Stimulated activated CD8-positive, alpha-beta memory T cell treated with anti-CD3 and anti-CD28 coated beads, Interleukin-7, amount 100 ng/mL, for 4 hours (primary cell): ENCODE data around the gene TMCC3.
"Not testable (repeated sequence)": the region's sequence is repeated elsewhere in the genome, so short reads cannot be mapped to it uniquely, and the experiment has no call there.

ENCODE experiments used
- DNase-seq, 2 donors: peaks; one replicate each; pipeline ENCODE4 v3.0.0-alpha.2; 2020; ENCODE audit warnings: low read depth in 2 of 2

The TMCC3 gene

DNA sequence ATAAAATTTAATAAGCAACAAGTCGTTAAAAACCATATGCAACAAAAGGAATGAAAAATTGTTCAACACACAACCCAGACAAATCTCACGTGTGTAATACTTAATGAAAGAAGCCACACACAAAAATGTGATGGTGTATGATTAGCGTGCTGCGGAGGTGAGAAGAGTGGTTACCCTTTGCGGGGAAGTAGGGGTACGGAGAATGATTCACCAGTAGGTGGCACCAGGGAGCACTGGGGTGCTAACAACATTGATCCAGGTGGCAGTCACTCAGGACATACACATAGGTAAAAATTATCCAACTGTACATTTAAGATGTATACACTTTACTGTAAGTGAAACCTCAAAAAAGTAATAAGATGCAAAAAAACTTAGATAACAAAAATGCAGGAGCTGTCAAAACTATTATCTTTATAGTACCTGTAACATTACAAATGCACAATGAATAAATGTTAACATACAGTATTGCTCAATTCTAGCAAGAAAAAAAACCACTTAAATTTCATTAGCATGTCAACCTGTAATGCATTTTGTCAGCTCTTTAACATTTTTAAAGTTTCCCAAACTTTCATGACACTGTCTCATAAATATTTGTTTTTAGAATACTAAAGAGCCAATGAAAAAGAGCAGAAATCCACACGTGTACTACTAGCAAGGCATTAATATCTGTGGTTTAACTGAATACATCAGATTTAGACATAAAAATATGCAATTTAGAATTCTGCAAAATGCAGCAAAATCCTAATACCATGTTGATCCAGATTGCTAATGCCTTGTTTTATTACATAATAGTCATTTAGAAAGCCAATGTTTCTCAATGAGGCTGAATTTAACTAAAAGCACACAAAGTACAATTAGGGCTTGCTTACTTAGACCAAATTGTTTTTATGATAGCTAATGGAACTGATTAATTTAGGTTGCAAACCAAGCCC, 46.7 kb downstream of the TMCC3 start:
- peak; percentile 17 to 27 for DNase-seq

DNA sequence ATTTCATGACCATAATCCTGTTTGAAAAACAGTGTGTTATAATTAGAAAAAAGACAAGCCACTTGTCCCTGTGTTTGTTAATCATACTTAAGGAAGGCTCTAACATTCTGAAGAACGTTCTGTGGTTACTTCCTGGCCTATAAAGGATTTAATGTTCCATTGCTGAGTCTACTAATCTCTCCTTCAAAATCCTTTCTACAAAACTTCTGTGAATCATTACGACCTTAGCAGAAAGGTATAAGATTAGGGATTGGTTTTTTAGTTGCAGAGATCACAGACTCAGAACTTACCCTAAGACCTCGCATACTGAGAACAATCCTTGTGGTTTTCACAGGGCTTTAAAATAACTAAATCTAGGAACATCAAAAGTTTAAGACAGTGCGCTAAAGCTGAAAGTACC, 48.3 kb downstream of the TMCC3 start:
- DNase-seq: no peak

DNA sequence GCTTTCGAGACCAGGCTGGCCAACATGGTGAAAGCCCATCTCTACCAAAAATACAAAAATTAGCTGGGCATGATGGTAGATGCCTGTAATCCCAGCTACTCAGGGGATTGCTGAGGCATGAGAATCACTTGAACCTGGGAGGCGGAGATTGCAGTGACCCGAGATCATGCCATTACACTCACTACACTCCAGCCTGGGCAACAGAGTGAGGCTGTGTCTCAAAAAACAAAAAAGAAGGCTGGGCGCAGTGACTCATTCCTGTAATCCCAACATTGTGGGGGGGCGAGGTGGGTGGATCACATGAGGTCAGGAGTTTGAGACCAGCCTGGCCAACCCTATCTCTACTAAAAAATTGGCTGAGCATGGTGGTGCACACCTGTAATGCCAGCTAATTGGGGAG, 49.0 kb downstream of the TMCC3 start:
- DNase-seq: not testable (repeated sequence)

DNA sequence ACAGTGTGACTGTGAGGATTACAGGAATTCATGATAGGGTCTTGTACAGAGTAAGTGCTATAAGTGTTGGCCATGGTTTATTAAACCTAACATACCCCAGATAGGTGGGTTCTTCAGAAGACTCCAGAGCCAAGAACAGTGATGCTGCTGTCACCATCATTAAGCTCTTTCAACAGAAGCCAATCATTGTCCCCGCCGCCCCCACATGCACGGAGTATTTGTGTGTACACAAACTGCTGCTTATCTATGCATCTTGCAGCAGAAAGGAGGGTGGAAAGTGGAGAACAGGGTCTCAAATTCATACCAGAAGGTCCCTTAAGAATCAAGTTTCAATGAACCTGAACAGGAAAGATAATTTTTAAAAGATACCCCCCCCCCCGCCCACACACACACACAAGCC, 51.2 kb downstream of the TMCC3 start:
- no peak for DNase-seq

DNA sequence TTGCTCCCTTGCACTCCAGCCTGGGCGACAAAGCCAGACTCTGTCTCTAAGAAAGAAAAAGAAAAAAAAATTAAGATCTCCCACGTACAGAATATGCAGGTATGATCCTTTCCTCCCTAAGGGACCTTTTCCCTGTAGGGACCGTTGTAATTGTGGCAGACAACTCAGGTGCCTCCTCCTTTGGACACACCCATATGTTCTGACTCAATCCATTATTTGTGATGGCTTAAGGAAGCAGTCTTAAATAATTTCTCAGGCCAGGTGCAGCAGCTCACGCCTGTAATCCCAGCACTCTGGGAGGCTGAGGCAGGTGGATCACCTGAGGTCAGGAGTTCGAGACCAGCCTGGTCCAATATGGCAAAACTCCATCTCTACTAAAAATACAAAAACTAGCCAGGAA, 53.1 kb downstream of the TMCC3 start:
- no peak for DNase-seq

DNA sequence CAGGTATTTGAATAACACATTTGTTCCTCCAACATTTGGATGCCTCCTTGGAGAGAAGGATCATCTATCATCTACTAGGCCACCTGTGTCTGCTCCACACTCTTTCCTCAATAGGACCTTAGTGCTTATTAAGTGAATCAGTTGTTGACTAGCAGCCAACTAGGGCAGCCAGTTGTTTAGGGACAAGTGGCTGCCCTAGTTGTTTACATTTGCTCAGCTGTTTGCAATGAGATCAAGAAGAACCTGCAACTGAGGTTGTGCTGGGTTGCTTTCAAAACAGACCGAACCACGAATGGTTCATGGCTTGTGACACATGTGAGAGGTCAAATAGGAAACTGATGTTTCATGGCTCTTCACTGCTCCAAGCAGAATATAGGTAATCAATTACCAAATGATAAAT, 53.8 kb downstream of the TMCC3 start:
- DNase-seq: no peak

DNA sequence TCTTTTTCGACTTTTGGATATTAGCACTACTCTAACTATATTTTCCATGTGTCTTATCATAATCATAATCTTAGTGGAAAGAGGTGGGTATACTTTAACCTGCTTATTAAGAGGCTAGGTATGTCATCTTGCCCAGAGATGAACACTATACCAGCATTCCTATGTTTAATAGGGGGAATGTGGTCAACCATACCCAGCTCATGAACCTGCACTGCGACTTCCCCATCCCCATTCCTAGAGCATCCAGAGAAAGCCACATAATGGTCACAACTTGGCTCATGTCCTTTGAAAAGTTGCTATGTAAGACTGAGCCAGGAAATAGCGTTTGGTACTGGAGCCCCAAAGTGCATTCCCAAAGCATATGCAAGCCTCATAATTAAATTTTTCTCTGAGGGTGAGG, 55.2 kb downstream of the TMCC3 start:
- DNase-seq: no peak

DNA sequence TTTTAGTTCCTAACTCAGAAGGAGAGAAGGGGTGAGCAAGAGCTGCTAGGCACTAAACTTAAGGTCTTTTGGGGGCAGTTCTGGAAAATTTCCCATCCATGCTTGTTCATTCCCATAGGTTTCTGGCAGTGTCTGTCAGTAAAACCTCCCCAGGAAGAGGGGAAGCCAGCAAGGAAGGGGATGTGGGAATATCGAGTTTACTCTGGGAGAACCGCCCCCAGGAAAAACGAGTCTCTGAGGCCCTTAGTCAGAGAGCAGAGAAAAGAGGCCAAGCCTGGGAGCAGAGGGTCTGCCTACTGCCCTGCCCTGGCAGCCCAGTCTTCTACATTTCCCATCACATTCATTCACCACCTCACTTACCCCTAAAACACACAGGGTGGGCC, 55.9 kb downstream of the TMCC3 start:
- DNase-seq: no peak

DNA sequence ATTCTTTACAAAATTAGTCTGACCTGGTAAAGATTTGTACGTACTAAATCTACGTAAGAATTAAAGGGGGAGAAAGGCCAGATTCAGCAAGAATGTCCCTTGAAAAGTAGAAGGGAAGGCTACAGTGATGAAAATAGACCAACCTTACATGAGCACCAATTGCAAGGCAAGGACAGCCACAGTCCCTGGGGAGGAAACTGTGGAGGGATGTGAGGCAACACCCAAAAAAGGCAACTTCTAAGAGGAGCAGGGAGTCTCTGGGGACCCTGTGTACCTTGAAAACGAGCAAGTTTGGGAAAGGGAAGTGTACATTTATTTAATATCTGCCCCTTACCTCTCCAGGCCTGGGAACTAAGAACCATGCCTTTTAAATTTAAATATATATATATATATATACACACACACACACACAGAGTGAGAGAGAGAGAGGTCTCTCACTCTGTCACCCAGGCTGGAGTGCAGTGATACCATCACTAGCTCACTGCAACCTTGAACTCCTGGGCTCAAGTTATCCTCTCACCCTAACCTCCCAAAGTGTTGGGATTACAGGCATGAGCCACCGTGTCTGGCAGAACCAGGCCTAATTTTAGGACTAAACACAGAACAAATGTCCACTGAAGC, 56.4 kb downstream of the TMCC3 start:
- no peak for DNase-seq

DNA sequence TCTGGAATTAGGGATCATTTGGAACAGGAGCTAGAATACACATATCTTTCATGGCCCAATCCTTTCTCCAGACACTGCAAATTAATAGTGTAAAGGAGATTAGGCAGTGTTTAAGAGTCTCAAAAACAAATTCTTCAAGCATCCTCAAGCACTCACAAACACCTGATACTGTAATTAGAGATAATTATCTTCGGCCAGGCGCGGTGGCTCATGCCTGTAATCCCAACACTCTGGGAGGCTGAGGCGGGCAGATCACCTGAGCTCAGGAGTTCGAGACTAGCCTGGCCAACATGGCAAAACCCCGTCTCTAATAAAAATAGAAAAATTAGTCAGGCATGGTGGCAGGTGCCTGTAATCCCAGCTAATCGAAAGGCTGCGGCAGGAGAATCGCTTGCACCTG, 57.6 kb downstream of the TMCC3 start:
- not testable (repeated sequence) for DNase-seq

DNA sequence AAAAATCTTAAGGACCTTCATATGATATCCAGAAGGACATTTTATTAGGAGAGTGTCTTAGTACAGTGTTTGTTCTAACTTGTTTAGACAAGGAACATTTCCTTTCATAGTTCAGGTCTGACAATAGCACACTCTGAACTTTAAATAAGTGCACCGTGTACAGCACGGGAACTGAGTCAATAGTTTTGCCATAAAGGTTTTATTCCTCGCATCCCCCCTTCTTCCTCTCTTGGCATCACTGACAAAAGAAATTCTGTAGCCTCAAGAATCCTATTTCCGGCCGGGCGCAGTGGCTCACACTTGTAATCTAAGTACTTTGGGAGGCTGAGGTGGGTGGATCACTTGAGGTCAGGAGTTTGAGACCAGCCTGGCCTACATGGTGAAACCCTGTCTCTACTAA, 58.3 kb downstream of the TMCC3 start:
- DNase-seq: no peak

DNA sequence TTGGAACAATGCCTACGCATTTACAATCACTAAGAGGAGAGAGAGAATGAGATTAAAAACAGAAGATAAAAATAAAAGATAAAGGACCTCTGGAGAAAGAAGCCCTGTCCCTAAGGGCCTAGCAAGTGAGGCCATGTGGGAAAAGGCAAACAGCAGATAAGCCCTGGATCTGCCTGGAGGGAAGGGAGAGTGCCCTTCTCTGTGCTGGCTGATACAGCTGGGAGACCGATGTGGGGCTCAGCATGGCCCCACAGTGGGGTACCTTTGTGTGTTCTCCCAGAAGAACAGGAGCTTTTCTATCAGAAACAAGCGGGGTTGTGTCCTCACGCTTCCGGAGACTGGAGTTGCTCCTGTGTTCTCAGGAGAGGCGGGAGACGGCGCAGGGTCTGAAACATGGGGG, 59.9 kb downstream of the TMCC3 start:
- DNase-seq: no peak

DNA sequence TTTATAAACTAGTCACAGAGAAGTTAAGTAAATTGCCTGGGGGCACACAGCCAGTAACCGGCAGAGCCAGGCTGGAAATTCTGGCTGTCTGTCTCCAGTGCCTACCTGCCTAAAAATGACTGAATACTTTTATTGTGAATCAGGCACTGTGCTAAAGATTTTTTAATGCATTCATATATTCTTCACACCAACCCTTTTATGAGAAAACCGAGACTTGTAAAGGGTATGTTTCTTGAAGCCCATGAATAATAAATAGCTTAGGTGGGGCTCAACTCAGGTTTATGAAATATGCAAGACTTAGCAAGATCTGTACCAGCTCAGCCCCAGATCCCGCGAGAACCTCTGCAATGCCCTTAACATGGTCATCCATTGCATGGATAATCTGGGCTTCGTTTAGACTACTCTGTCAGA, 60.8 kb downstream of the TMCC3 start:
- no peak for DNase-seq

DNA sequence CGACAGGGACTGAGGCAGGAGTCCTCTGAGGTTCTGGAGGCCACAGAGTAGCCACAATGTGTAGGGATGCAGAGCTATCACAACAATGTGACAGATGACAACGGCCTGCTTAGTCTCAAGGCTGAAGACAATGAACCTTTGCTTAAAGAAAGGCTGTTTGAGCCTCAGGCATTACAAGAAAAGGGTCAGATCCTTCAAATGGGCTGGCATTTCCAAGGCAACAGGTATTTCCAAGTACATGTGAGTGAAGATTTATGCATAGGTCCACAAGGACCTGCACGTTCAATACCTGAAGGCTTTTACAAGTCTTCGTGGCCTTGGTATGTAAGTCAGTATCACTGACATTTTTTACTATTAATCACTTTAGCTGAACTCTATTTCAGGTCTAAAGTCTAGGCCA, 62.0 kb downstream of the TMCC3 start:
- no peak for DNase-seq

DNA sequence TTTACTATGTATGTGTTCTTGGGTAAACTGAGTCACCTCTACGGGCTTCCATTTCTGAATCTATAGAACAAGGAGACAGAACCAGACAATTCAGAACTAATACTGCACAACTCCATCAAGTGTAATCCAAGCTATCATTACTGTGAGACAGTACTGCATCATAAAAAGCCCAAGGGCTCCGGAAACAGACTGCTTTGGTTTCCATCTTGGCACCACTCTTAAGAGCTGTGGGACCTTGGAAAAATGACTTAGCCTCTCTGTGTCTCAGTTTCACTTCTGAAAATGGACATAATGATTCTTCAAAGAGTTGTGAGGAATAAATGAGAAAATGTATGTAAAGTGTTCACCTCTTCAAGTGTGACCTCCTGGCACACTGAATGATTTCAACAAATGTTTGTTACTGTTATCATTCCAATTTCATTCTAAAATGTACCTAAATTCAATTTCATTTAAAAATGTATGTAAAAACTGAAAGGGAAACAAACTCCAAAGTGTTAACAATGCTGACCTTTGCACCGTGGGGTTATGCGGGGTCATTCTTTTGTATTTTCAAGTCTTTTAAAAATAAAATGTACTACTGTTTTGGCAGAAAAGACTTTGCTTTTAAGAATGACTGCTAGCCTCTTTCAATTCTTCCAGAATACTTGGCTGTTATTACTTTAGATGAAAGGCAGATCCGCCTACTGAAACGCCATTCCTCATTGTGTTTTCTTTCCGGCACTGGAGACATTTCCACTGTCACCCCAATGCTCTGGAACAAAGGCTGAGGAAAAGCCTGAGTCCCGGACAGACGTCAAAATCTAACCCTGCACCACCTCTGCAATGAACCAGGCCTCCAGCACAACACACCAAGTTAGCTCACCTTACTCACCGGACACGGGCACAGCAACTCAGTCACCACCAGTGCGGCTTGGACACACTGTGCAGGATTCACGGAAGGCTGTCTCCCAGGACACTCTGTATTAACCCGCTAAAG, 62.8 kb downstream of the TMCC3 start:
- DNase-seq: no peak

DNA sequence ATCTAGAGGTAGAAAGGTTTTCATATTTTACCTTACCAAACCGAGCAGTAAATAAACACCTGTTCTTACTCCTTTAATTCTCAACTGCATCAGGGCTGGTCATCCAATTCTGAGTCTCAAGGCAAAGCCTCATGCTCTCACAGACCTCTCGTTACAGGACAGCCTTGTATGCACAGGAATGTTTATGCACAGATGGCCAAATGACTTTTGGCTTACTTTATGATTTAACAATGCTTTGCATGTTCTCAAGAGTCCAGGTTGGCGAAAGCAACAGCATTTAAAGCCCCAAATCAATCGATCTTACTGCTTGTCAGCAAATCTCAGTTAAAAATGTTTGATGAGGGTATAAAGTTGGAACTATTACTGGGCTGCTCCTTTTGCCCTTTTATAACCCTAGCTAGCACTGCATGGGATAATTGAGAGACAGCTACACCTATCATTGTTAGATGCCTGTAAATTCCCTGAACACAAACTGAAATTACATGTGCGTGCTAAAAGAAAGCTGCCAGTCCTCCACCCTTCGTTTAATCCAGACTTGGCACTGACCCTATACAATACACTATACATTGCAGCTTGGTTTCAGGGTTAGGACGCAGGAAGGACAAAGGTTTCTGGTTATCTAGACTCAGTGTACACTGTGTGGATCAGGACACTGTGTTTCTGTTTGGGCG, 63.6 kb downstream of the TMCC3 start:
- DNase-seq: no peak

DNA sequence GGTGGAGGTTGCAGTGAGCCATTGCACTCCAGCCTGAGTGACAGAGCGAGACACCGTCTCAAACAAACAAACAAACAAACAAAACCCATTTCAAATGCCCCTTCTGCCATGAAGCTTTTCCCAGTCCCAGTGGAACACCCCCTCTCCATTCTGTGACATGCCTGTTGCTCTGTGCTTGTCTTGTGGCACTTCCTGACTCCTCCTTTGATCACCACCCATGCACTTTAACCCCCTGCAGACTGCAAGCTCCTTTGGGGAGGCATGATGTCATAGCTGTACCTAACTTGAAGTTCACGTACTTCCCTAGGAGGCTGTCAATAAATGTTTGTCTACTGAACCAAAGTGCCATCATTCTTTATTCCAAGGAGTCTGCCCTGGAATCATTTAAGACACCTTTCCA, 64.7 kb downstream of the TMCC3 start:
- DNase-seq: no peak

DNA sequence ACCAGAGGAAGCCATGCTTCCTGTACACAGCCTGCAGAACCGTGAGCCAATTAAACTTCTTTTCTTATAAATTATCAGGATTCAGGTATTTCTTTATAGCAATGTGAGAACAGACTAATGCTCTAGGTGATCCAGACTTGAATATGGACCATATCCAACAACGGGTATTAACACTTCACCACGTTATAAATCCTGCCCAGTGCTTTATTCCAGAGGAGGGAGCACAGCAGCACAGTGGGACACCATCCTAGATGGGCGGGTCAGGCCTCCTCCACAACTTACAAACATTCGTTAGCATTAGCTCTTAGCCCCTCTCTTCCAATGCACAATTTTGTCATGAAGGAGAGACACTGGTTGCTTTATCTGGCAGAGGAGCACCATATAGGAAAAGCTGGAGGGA, 66.0 kb downstream of the TMCC3 start:
- DNase-seq: no peak

DNA sequence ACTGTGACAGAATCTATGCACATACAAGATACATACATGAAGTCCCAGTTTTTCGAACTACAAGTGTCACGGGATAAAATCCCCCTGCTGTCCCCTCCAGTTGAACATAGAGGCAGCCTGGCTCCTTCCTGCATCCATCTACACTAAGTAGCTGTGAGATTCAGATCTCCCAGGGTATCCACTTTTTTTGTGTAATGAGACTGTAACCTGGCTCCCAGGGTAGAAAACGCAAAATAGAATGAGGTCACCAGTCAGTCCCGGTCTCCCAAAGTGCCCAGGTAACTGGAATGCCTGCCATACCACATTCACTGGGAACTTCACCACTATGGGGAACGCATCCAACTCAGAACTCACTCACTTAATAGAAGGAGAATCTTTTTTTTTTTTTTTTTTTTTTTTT, 67.8 kb downstream of the TMCC3 start:
- no peak for DNase-seq

DNA sequence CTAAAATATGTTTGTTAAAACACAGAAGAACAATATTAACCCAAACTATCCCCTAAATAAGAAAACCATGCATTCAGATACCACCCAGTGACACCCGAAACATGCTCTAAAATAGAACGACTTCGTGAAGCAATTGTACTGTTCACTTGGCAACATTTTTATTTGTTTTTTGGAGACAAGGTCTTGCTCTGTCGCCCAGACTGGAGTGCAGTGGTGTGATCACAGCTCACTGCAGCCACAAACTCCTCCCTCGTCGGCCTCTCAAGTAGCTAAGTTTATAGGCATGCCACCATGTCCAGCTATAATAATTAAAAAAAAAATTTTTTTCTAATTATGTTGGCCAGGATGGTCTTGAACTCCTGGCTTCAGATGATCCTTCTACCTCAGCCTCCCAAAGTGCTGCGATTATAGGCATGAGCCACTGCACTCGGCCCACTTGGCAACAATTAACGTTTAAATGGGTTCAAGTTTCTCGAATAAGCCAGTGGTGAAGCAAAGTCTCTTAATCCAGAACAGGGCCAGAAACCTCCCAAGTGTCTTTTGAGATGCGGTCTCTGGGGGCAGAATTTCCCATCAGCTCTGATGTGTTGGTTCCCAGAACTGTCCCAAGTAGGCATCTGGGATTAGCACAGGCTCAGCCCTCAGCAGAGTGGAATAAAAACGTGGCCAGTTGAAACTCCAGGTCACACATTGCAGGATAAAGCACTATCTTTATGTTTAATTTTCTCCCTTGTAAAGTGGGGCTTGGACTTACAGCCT, 74.5 kb downstream of the TMCC3 start:
- DNase-seq: no peak

DNA sequence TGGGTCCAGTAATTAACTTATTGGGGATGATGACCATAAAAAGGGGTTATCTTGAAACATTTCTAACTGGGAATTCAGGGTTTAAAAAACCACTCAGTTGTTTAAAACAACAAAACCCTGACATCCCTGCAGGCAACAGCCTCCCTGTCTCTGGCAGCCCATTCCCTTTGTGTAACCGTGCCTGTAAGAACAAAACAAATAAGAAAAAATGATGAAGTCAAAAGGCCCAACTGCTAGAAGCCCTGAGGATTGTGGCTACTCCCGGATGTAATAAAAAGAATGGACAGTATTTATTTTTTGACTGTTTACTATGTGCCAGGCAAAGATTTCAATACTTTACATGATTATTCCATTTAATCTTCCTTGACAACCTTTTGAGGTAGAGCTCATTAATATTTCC, 75.3 kb downstream of the TMCC3 start:
- no peak for DNase-seq
